Bronchial smooth muscle cell (primary cell): ENCODE data around the gene B3GNT4. TPM values are rescaled to one million over a fixed set of nuclear protein-coding genes. Genes with fewer than 3 reads are reported as not detected.

Experiments used
- total RNA-seq: library from RNA; depleted of rRNA; stranded (reverse); fragments of >200 nt; gene quantifications from 2 replicates; pipeline ENCODE4 v1.2.1, GENCODE V29; 2014

B3GNT4 gene
- total RNA-seq: 0.09 and 0.16 TPM in 2 replicates

DNA sequence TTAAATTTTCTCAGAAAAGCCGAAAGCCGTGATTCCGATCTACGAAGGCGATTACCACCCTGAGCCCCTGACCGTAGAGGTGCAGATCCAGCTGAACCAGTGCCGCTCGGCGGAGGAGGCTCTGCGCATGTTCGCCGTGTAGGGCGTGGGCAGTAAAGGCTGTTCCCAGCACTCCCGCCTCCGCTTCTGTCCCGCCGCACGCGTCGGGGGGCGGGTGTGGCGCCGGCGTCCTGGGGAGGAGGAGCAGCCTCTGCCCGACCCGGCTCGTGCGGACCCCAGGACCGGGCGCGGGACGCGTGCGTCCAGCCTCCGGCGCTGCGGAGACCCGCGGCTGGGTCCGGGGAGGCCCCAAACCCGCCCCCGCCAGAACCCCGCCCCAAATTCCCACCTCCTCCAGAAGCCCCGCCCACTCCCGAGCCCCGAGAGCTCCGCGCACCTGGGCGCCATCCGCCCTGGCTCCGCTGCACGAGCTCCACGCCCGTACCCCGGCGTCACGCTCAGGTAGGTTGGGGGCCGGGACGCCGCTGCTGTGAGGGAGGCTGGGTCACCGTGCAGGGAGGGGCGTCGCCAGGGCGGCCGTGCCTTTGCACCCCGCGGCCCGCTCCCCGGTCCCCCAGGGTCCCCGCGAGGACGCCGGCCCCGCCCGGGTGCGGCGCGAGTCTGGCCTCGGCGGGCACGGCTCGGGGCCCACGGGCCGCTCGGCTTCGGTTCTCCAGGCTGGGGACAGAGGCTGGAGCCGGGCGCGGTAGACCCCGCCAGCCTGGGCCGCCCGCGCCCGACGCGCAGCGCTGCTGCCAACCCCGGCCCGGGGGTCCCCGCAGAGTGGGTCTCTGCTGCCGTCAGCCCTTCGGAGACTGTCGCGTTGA is at the start of gene B3GNT4:
Gene B3GNT4 (plus strand): TSS at position 409 of the 866 bp plus-strand sequence. CDS start 910 bp downstream, outside the sequence.

DNA sequence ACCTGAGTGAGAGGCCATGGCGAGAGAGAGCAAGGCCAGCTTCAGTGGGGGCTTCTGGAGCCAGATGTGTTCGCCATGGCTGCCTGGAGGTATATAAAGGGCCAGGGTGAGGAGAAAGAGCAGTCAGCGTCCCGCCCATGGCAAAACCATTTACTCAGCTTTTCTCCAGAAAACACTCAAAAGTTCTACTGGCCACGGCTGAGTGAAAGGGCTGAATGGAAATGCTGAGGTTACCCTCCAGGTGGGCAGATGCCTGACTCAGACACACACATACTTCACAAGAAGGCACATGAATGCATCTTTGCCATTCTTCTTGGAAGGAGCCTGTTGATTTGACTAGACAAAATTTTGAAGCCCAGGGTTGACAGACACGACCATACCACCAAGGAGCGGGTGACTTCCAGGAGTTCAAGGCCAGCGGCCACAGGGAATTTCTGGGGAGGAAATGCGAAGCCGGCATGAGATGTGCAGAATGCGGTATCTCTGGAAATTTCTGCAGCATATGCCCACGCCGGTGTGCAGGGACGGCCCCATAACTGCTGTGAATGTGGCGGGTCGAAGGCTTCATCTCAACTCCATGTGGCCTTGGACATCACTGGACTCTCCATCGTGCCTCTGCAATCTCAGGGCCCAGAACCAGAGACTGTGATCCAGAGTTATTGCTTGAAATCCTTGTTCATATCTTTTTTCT is 29.2 kb upstream of the B3GNT4 start, which contains the start of gene IL31:
Gene IL31 (minus strand): TSS at position 67 of the 691 bp plus-strand sequence. CDS start 49 bp downstream, at position 18.

GRCh38 chr12:122182887-122183587 is 20.5 kb upstream of the B3GNT4 start, which contains the start of gene LRRC43:
Gene LRRC43 (plus strand): TSS chr12:122183123. CDS start chr12:122183145, 22 bp downstream.

GRCh38 chr12:122225683-122226365 is 22.3 kb downstream of the B3GNT4 start, which contains the start of gene DIABLO:
Gene DIABLO (minus strand): TSS chr12:122226052. CDS start chr12:122226014, 38 bp downstream.

Other genes starting within 250 kb of the B3GNT4 start
- 2.0 and 2.8 TPM in 2 replicates for gene BCL7A, start 181.8 kb upstream of the B3GNT4 start, total RNA-seq
- 7.1 and 10.4 TPM in 2 replicates for gene MLXIP, start 125.0 kb upstream of the B3GNT4 start, total RNA-seq
- gene IL31, start 29.5 kb upstream of the B3GNT4 start, total RNA-seq: not detected in 2 replicates
- gene LRRC43, start 20.6 kb upstream of the B3GNT4 start, total RNA-seq: 1.4 and 1.6 TPM in 2 replicates
- gene DIABLO, start 22.3 kb downstream of the B3GNT4 start, total RNA-seq: 56.1 and 63.2 TPM in 2 replicates
- gene VPS33A, start 62.8 kb downstream of the B3GNT4 start, total RNA-seq: 14.1 and 19.2 TPM in 2 replicates
- gene CLIP1, start 219.0 kb downstream of the B3GNT4 start, total RNA-seq: 47.6 and 48.8 TPM in 2 replicates